ENCODE measurements around the gene MGST2.
"Not testable (repeated sequence)": the region's sequence is repeated elsewhere in the genome, so short reads cannot be mapped to it uniquely, and the experiment has no call there.

The MGST2 gene

DNA sequence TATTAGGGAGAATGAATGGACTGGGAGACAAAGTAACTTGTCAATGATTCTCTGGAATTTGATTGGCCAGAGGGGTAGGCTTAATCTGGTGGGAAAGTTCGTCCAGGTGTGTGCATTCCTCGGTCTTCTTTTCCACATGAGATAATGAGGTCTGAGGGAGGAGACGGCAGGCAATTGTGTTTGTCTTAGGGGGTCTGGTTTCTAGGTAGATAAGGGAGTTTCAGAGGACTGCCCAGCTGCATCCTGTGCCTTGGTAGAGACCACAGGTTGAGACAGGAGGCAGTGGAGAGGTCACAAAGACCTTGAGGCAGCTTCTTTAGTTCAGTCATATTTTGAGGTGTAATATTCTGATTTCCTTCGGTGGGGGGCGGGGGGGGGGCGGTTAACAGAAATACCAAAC, 4.3 kb downstream of the MGST2 start:
- DNase-seq (ENCODE audit: low read depth in 2 of 2): no peak

DNA sequence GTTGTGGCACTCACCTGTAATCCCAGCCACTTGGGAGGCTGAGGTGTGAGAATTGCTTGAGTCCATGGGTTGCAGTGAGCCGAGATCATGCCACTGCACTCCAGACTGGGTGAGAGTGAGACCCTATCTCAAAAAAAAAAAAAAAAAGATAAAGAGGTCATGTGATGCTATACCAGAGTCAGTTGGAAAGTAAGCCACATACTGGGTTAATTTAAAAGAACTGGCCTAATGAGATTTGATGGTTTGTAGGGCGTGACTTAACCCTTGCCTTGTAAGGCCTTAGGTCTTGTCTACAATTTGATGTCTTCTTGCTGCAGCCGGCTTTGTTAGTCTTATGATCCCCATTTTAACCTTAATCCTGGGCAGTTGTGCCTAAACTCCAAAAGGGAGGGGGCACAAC, 5.2 kb downstream of the MGST2 start:
- no peak for DNase-seq (ENCODE audit: low read depth in 2 of 2)

DNA sequence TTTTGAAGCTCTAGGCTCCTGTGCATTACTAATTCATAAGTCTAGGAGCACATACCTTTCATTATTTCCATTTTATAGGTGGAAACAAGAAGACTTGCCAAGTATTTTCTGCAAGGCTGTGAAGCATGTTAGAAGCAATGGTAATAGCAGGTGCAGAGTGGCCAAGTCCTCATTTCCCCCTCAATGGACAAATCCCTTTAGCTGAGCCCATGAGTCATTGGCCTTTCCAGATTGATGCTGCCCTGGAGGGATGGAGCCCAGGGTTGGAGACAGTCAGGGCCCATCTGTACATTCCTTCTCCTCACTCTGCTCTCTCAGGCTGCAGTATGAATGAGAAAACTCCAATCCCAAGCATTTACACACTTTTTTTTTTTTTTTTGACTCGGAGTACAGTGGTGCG, 6.6 kb downstream of the MGST2 start:
- DNase-seq (ENCODE audit: low read depth in 2 of 2): no peak

DNA sequence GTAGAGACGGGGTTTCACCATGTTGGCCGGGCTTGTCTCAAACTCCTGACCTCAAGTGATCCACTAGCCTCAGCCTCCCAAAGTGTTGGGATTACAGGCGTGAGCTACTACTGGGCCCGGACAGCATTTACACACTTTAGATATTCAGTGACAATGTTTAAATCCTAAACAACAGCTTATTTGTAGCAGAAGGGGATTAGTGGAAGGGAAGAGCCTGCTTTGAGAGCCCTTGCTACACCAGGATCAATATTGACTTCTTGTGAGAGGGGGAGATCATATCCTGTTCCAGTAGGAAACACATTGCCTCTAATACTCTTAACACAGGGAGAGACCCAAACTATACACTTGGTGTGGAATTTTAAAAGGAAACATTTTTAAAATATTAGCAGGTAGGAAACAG, 7.1 kb downstream of the MGST2 start:
- no peak for DNase-seq (ENCODE audit: low read depth in 2 of 2)

DNA sequence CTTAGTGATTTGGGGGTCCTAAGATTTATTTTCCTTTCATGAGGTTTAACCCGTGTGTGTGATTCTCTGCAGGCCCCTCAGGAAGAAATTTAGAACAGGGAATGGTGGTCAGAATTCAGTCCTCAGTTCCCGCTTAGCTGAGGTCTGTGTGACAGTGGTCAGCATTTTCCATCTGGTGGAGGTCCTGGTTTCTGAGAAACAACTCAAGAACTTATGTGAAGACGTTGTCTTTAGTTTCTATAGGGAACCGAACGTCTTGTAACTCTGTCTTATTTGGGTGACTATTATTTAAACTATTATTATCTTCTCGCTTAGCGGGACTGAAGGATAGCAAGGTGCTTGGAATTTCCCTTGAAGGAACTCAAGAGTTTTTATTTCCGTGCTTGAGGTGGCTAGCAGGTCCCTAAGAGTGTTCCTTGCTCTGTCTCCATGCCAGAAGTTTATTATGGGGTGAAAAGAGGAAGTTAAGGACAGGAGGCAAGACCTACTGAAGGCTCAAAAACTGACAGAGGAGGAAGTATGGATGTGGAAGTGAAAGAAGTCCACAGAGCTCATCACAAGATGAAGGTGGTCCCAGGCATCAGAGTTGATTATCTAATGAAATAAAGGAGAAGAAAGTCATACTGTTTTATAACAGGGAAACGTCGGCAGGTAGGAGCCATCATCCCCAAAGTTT, 9.4 kb downstream of the MGST2 start:
- DNase-seq (ENCODE audit: low read depth in 2 of 2): no peak

DNA sequence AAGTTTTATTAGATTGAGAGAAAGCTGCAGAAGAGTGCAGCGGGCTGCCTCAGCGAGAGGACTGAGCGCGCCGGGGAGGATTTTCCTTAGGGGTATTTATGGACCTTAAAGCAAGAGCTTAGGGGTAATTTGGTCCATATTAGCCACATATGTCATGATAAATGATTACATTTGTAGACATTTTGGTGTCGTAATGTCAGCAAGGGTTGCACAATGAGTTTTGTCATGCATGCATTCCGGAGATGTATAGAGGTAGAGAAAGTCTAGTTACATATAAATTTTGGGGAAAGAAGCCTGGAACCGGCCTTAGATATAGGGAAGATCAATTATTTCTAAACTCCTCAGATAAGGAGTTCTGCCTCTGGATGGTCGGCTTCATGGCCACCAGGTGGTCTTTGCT, 10.0 kb downstream of the MGST2 start:
- no peak for DNase-seq (ENCODE audit: low read depth in 2 of 2)

DNA sequence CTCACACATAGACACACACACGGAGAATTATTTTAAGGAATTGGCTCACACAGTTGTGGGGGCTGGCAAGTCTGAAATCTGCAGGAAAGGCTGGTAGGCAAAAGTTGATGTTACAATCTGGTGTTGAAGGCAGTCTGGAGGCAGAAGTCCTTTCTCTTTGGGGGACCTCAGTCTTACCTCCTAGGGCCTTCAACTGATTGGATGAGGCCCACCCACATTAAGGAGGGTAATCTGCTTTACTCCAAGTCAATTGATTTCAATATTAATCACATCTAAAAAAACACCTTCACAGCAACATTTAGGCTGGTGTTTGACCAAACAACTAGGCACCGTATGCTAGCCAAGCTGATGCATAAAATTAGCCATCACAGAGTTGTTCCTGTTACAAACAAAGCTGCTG, 10.7 kb downstream of the MGST2 start:
- DNase-seq (ENCODE audit: low read depth in 2 of 2): no peak

DNA sequence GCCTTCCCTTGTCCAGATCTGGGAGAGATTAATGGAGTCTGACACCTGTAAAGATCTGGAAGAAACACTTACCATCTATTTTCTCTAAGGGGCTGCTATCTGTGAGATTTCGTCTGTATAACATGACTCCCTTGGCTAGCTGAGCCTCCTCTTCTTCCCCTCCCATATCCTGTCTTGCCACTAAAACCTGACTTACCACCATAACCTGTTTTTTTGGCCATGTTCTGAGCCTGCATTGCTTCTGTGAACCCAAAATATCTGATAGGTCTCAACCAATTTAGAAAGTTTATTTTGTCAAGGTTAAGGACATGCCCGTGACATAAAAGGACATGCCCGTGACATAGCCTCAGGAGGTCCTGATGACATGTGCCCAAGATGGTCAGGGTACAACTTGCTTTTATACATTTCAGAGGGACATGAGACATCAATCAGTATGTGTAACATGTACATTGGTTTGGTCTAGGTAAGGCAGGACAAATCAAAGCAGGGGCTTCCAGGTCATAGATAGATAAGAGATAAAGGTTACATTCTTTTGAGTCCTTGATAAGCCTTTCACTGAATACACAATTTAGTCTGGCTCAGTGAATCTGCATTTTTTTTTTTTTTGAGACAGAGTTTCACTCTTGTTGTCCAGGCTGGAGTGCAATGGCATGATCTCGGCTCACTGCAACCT, 11.4 kb downstream of the MGST2 start:
- DNase-seq (ENCODE audit: low read depth in 2 of 2): no peak

DNA sequence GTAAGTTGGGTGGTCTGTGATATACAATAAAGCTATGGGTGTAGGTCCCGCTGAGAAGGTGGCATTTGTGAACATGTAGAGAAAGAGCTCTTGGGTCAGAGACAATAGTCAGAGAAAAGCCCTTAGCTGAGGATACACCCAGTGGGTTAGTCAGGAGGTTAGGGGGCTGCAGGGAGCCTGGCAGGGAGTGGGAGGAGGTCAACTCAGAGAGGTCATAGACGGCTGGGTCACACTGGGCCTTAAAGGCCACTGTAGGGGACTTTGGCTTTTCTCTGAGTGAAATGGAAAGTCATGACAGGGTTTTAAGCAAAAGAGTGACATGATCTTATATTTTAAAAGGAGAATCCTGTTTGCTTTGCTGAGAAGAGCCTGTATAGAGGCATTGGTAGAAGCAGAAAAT, 16.7 kb downstream of the MGST2 start:
- no peak for DNase-seq (ENCODE audit: low read depth in 2 of 2)

DNA sequence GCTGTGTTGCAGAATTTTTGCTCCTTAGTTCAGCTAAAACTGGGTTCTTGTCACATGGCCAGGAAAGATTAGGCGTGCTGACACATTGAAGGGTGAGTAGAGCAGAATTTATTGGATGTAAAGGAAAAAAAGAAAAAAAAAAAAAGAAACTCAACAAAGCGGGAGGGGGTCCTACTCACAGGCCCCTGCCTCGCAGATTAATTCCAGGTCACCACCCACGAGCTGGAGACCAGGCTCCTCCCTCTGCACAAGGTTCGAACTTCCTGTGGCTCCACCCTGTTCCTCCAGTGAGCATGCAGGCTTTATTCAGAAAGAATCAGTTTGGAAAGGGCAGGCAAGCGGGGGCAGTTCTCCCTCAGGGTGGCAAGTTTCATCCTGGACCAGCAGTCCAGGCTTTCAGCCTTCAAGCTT, 17.1 kb downstream of the MGST2 start:
- no peak for DNase-seq (ENCODE audit: low read depth in 2 of 2)

DNA sequence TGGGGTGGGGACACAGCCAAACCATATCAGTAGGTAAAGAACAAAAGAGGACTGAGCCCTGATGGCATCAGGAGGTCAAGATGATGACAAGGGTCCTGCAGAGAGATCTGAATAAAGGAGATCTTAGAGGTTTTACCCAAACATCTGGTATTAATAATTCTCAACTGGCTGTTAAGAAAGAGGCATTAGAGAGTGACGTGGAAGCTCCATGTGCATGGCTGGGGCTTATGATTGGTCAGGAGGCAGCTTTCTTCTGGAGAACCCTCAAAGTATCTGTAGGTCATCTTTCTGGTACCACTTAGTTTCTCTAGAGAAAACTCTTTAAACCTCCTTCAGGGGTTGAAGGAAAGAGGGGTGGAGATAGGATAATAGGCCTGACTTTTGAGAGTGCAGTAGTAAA, 18.7 kb downstream of the MGST2 start:
- DNase-seq (ENCODE audit: low read depth in 2 of 2): no peak

DNA sequence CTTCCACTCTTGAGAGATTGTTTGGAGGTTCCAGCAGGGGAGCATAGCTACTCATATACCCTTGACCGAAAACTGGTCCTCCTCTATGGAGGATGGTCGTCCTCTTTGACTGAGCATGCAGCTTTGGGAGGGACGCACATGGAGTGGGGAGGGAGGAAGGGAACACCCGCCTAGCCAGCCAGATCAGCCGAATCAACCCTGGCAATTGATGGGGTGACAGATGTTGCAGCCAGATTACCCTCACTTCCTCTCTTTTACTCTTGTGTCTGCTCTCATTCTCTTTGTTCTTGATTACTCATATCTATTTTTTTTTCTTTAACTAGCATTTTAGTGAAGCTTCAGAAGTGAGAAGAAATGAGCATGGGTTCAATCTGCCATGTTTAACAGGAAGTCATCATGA, 19.6 kb downstream of the MGST2 start:
- DNase-seq (ENCODE audit: low read depth in 2 of 2): no peak

DNA sequence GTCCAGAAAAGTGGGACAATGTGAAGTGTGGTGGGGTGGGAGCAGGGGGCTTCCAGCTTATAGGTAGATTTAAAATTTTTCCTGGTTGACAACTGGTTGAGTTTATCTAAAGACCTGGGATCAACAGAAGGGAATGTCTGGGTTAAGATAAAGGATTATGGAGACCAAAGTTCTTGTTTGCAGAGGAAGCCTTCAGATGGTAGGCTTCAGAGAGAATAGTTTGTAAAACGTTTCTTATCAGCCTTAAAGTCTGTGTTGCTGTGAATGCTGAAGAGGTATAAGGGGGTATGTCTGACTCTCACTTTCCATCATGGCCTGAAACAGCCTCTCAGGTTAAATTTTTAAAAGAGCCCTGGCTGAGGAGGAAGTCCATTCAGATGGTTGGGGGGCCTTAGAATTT, 20.5 kb downstream of the MGST2 start:
- DNase-seq (ENCODE audit: low read depth in 2 of 2): no peak

DNA sequence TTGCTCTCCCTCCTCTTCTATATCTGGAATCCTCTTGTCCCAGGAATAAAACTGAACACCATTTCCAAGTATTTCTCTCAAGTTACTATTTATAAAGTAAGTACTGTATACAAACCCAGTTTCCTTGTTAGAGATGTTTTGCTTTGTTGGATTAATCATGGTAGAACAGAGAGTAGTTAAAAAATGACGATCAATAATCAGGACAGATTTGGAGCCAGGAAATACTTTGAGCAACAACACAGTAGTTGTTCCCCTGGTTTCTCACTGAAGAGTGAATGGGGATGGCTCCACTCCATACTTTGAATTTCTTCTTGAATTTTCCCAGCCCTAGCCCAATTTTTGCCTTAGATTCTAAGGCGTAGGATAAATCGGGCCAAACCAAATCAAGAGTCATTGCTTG, 21.4 kb downstream of the MGST2 start:
- DNase-seq (ENCODE audit: low read depth in 2 of 2): no peak

DNA sequence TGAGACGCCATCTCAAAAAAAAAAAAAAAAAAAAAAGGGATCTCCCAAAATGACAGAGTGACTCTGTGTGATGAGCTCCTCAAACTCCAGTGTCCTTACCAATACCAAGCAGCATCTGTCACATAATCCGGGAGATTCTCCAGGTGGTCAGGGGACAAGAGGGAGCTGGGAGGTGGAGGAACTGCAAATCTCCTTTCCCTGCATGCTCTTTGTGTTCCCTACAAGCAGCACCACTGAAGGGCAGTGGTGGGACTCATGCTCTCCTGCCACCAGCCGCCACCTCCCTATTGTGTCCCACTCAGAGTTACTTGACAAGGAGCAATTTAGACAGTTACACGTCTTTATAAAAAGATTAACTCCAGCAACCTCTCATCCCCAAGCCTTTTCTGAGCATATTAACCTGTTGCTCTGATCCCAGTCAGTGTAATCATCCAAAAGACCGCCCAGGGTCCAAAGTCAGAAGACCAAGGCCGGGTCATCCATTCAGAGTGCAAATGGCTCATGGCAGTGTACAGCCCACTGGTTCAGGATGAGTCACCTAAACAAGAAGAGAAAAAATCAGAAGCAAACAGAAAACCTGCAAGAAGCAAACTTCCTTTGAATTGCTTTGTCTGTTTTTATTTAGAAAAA, 23.6 kb downstream of the MGST2 start:
- DNase-seq (ENCODE audit: low read depth in 2 of 2): no peak

DNA sequence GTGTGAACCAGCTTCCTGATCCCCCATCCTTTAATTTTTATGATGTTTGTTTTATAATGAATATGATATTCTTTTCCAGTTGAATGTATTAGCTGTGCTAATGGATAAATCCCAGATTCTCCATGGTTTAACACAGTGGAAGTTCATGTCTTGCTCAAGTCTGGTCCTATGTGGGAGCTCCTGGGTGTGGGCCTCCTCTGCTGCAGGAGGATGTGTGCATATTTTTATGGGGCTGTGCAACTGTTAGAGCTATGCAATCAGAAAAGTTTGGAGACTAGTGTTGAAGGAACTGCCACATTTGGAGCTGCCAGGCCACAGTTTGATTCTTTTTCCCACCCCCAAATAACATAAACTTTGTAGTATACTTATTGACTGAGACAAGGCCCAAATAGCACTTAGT, 24.8 kb downstream of the MGST2 start:
- DNase-seq (ENCODE audit: low read depth in 2 of 2): no peak

DNA sequence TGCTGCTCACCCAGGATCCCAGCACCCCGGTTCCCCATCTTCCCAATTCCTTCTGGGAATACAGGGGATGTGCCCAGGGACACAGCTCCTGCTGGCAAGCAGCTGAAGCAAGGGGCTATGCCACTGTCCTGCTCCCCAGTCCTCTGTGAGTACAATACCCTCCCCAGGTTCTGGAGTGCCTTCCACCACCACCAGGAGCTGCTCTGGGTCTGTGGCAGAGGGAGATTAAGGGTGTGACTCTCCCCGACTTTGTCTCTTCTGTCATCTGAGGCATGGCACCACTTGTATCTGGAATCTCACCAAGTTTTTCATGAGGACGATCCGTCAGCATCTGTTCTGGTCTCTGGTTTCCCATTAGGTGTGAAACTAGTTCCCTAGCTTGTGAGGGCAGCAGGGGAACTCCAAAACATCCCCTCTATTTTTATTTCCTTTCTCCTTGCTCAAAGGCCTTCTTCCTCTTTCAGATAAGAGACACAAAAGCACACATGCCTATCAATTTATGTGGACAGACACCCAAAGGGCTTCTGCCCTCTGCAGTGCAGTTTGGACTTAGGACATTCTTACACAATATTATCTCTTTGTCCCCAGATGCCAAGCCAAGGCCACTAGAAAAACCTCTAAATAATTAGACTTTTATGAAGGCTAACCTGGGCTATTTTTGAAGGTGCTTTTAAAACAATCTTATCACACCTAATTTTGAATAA, 26.8 kb downstream of the MGST2 start:
- no peak for DNase-seq (ENCODE audit: low read depth in 2 of 2)

DNA sequence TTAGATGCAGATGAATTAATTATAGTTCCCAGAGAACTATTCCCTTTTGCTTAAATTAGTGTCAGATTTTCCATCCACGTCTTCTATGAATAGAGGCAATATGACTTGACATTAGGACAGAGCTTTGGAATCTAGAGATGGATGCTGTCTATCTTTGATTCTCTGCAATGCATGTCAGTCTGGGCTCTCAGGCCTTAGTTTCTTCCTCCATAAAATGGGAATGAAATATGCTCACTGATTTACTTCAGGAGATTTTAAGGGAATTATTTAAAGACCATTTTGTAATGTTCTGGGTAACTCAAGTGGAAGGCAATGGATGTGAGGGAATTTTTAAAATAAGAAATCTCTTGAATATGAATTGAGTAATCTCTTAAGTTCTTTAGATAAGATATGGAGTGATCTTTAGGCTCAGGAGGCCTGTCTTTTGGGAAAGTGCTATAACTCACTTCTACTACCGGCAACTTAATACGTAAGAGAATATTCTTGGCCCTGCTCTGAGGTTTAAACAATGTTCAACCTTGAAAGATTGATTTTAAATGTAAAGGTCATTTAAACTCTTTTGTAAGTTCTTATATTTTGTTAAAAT, 29.0 kb downstream of the MGST2 start:
- no peak for DNase-seq (ENCODE audit: low read depth in 2 of 2)

DNA sequence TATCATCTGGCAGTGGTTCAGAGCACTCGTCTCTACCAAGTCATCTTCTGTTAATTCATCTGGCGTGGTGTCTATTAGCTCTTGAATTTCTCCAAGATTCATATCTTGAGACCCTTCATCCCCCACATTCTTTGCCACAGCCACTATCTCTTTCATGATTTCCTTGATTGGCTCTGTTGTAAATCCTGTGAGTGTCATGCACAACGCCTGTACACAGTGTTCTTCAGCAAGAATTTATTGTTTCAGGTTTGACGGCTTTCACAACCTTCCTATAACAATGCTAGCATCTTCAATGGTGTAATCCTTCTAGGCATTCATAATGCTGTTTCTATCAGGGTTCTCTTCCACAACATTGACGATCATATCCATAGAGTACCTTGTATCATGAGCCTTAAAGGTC, 30.9 kb downstream of the MGST2 start:
- no peak for DNase-seq (ENCODE audit: low read depth in 2 of 2)

DNA sequence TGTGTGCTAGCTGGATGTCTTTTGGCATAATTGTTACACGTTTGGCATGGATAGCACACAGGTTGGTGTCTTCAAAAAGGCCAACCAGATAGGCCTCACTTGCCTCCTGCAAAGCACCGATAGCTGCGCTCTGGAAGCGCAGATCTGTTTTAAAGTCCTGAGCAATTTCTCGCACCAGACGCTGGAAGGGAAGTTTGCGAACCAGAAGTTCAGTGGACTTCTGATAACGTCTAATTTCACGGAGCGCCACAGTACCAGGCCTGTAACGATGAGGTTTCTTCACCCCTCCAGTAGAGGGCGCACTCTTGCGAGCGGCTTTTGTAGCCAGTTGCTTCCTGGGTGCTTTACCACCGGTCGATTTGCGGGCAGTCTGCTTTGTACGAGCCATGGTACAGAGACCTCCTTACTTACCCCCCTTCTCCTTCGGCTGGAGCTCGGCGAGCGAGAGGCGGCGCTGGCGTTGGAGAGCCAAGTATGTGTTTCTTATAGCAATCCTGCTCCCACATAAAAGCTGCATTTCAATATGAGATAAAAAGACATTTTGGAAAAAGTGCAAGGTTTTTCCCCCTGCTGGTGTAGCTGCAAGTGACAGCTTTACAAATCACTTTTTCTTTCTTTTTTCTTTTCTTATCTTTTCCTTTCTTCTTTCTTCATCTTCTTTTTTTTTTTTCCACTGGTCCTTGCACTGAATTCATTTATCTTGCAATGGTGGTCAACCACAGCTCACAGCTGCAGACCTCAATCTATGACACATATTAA, 32.7 kb downstream of the MGST2 start:
- DNase-seq (ENCODE audit: low read depth in 2 of 2): not testable (repeated sequence)

DNA sequence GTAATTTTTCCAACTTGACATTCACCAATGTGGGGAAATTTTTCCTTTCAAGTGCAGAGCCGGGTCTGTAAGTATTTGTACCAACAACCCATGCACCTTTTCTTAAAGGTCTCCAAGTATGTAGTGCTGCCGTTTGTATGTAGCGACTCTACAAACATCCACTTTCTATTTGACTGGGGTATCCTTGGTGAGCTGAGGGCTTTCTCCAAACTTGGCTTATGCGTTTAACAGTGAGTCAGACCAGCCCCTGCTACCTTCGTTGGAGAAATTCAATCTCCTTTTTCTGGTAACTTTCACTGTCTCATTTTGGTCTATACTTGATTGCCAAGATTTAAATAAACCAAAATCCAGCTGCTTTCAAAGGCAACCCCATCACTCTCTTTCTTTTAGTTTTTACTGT, 34.9 kb downstream of the MGST2 start:
- DNase-seq (ENCODE audit: low read depth in 2 of 2): no peak
